Fibroblast of skin of scalp (primary cell): ENCODE data around the gene DLEC1.
"Not testable (repeated sequence)": the region's sequence is repeated elsewhere in the genome, so short reads cannot be mapped to it uniquely, and the experiment has no call there.

Experiments used
- DNase-seq: peaks from one replicate; pipeline ENCODE4 v3.0.0-alpha.2; 2013

Gene DLEC1

DNA sequence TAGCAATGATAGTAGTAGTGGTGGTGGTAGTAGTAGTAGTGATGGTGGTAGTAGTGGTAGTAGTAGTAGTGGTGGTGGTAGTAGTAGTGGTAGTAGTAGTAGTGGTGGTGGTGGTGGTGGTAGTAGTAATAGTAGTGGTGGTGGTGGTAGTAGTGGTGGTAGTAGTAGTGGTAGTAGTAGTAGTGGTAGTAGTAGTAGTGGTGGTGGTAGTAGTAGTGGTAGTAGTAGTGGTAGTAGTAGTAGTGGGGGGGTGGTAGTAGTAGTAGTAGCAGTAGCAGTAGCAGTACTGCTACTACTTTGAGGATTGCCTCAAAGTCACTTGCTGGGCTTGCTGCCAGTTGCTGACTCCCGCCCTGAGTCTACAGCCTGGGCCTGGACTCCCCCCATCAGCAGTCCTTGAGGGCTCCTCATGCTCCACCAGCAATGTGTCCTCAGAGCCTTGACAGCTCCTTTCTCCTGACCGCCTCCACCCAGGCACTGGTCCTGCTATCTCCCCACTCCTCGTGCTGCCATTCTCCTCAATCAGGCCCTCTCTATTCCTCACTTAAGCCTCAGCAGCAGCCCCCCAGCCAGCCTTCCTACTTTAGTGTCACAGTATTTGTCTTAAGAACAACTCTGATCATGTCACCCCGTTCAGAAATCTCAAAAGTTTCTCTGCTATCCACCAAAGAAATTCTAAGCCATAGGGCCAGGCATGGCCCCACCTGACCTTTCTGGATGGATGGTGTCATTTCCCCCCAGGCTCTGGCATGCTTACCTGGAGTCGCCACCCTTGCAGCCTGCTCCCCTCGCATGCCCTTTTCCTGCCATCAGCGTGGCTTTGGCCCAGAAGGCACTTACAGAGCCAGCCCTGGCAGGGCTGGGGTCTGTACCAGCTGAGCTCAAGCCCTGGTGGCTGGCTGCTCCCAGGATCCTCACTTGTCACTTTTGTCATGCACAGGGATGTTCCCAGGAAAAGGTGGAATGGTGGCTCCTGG is 45.6 kb downstream of the DLEC1 start:
- DNase-seq, result peak; percentile 42

DNA sequence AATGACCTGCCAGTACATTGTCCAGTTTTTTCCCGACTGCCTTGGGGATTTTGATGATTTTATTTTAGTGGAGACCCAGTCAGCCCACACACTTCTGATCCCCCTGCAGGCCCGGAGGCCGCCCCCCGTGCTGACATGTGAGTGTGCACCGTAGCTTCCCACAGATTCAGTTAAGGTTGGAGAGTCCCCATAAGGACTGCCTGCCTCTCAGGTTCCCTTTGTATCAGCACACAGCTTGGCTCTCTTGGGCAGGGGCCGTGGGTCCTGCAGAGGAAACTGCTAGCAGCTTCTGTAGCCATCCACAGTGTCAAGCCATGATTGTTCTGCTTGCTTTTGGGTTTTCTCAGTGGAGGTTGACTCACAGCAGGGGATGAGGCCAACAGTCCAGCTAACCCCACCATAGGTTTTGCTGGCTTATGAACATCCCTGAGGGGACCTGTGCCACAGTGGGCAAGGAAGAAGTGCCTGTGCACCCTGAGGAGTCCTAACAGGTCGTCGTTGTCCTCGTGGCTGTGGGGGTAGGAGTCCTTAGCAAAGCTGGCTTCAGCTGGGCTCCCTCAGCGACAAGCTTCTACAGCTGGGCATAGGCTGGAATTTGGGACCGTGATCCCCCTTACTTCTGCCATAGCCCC is 46.4 kb downstream of the DLEC1 start:
- DNase-seq, result no peak

DNA sequence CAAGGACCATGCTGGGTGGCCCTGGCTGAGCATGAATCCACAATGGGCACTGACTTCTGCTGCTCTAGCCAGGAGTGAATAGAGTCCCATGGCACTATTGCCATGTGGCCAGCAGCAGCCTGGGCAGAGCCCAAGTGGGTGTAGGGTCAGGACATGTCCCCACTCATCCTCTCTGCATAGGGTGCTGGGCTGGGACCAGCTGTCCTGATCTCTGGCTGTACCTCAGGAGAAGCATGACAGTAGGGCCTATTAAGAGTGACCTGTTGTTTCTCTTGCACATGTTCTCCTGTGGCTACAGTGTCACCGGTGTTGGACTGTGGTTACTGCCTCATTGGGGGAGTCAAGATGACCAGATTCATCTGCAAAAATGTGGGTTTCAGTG is 46.9 kb downstream of the DLEC1 start:
- no peak for DNase-seq

DNA sequence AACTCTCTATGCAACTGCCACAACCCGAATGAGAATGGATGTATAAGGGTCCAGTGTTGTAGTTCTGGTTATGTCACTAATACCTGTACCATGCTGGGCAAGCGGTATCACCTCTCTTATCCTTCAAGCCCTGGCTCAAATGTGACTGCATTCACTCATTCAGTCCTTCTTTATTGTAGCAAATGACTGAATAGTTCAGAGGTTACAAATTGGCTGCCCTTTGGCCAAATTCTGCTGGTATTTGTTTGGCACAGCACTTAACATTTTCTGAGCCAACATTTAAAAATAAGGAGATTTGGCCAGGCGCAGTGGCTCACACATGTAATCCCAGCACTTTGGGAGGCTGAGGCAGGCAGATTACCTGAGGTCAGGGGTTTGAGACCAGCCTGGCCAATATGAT is 47.5 kb downstream of the DLEC1 start:
- DNase-seq, result no peak

DNA sequence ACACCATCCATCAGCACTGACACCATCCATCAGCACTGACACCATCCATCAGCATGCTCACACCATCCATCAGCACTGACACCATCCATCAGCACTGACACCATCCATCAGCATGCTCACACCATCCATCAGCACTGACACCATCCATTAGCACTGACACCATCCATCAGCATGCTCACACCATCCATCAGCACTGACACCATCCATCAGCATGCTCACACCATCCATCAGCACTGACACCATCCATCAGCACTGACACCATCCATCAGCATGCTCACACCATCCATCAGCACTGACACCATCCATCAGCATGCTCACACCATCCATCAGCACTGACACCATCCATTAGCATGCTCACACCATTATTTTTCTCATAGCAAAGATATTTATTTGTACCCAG is 48.3 kb downstream of the DLEC1 start:
- DNase-seq, result not testable (repeated sequence)

DNA sequence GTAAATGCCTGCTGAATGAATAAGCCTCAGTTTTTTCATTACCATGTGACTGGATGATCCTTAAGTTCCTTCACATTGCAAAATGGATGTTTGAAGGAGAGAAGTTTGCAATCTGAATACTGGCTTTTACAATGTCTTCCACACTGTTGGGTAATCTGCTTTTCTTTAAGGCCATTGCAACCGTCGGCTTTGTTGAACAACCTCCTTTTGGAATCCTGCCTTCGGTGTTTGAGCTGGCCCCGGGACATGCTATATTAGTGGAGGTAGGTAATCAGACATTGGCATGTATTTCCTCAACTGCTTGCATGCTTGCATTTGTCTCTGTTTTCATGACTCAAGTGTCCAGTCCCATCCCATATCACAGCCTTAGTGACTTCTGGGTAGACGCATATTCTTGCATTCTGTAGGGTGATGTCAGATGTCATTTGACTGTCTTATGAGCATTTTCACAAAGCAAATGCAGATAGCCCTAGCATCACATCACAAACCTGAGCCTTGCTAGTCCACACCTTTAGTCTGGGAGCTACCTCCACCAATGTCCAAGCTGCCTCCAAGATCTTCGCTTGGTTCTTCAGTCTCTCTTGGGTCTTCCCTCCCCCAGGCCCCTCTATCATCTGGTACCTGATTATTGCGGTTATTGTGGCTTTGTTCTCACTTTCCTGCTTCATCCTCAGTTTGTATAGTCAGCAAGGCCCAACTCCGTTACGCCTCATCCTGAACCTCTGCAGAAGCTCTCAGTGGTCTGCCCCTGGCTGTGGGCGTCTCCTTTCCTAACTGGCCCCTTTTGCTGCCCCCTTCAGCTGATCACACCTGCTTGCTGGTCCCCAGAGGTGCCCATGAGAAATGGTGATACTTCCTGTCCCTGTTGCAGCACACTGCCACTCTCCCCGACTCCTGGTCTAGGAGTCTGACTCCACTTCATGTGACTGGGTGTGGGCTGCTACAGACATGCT is 49.4 kb downstream of the DLEC1 start:
- DNase-seq, result no peak

DNA sequence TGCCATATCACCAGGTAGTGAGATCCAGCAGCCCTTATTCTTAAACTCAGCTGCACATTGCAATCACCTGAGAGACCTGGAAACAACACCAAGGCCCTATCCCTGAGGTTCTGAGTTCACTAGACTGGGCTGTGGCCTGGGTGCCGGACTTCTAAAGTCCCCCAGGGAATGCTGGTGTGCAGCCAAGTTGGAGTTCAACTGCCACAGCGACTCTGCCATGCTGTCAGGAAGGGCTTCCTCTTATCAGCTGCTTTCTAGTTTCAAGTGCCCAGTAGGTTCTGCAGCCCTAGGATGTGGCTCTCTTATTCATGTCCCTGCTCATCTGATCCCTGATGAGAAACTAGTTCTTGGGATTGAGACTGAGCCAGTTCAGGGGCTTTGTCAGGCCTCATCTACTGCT is 50.2 kb downstream of the DLEC1 start:
- DNase-seq, result no peak

DNA sequence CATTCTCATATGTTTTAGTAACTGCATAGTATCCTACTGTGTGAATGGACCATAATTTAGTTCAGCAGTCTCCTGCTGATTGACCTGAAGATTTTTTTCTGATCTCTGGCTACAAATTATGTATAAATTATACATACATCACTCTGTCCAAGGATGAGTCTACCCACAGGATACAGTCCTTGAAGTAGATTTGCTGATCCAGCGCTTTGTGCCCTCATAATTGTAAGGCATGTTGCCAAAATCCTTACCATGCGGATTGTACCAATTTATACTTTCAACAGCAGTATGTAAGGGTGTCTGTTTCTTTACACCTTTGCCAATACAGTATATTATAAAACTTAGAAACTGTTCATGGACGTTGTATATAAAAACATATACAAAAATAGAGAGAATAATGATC is 51.4 kb downstream of the DLEC1 start:
- no peak for DNase-seq

DNA sequence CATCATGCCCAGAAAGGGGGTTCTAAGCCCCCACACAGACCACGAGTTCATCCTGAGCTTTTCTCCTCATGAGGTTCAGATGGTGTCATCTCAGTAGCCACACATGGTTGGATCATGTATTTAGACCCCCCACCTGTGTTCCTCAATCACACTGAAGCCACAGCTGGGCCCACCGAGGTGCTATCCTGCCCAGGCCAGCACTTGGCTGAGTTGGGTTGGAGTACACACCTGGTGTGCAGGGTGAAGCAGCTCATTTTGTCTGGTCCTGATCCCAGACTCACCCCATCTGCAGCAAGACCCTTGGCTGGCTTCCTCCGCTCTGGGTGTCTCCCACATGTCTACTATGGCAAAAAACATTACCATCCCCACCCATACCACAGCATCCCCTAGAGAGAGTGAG is 56.0 kb downstream of the DLEC1 start:
- DNase-seq, result no peak

DNA sequence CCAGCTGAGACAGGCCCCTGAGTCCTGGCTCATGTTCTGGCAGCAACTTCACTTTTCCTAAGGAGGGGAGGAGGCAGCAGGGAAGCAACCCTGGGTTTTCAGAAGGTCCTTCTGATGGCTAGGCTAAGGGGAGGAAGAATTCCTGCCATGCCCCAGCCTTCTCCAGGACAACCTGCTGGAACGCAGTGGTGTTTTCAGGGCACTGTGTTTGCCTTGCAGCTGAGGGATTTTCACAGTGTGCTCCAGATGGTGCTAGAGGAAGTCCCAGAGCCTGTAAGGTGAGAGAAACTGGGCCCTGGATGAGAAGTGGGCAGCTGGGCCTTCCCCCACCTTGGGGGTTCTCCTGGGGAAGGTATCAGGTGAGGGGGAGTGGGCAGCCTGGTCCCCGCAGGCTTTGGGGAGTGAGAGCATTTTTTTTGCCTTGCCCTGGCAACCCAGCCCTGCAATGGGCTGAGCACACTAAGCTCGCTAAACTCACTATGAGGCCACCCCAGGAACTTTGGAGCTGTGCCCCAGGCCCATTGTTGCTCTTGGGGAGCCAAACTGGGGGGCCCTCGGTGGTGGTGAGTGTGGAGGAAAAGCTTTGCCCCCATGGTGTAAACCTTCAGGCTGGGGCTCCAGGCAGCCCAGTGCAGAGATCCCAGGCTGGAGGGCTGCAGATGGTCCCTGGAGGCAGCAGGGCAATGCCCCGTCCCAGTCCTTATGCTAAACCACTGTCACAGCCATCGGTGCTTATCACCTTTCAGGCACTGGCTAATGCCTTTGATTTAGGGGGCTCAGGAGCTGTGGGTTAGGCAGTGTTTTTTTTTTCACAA is 56.9 kb downstream of the DLEC1 start:
- no peak for DNase-seq

DNA sequence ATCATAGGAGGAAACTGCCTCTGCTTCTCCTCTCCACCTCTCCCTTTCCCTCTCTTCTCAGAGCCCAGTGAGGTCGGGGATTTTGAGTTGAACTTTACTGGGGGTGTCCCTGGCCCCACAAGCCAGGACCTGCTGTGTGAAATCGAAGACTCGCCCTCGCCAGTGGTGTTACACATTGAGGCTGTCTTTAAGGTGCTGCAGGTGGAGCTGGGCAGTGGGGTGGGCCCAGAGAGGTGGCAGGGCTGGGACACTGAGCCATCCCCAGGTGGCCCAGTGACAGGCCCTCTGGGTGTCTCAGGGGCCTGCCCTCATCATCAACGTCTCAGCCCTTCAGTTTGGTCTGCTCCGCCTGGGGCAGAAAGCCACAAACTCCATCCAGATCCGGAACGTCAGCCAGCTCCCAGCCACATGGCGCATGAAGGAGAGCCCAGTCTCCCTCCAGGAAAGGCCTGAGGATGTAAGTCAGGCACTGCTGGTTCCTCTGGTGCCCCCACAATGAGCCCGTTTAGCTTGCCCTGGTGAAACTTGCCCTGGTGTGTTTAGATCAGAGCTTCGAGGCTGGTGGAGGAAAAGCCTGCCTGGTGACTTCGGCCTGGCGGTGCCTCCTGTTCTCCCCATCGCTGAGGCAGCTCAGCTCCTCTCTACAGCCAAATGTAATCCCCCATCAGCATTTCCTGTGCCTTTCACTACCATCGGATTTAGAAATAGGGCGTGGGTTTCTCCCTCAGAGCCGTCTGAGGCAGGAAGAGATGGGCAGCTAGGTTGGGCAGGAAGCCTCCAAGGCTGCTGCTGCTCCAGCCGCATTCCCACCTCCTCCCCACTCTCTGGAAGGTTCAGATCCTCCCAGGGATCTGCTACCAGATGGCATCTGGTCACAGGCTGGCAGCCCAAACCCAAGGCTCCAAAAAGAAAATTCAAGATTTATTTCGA is 58.7 kb downstream of the DLEC1 start:
- DNase-seq, result no peak

DNA sequence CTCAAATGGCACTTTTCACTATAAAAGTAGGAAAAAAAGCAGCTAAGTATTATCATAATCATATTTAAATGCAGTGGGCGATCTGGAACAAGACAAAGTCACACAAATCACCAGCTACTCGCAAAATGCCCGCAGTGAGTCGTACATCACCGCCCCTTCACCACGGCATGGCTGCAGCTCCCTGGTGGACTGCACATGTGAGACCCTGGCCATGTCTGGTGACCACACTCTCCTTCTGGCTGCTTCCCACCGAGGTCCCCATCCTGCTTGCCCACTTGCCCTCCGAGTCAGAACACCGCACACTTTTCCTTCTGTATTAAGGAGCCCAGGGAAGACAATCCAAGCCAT is 59.3 kb downstream of the DLEC1 start:
- no peak for DNase-seq

DNA sequence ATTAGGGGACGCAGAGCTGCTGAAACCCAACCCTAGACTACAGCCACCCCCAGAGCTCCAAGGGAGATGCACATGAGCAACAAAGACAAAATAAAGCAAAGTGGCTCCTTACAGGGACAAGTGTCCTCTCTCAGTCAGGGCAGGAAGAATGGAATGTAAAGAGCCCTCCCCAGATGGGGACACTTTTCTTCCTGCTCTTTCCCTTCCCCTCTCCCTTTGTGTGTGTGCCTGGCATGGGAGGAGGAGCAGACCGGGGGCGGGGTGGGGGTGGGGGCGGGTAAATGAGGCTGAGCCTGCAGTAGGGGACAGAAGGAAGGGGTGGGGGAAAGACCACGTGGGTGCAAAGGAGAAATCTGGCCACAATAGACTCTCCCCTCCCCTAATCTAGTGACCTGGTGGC is 60.5 kb downstream of the DLEC1 start:
- no peak for DNase-seq

DNA sequence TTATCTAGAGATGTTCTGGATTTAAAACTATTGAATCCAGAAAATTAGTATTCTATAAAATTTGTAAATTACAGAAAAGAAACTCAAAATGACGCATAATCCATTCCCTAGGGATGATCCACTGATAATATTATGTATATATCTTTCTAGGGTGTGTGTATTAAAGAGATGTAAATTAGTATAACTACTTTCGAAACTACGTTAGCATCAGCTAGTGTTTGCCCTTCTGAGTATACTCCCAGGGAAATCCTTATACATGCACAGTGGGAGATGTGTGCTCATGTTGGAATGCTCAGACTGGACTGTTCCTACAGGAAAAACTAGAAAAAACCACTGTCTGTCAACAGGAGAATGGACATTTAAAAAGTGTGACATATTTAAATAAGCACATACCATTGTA is 61.5 kb downstream of the DLEC1 start:
- DNase-seq, result no peak

DNA sequence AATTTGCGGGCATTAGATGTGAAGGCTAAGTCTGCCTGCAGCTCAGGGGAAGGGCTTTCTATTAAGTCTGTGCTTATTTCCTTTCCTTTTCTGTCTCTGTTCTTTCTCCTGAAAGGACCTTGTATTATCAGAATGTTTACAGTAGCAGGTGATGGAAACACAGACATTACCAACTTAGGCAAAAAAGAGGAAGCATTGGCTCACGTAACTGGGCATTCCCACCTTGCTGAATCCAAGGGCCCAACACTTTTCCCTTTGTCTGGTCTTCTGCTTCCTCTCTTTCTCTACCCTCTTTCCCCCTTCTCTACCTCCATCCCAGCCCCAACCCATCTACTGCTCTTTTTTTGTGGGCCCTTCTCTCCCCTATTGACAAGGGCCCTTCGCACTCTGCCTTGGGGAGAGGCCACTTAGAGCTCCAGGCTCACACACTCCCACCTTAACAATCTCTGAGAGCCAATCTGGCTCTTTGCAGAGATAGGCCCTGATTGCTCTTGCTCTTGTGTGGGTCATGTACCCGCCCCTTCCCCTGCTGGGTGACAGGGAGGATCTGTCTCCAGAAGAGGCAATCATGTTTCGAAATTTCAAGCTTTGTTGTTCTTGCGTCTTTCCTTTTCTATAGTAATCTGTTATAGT is 62.9 kb downstream of the DLEC1 start:
- DNase-seq, result no peak

DNA sequence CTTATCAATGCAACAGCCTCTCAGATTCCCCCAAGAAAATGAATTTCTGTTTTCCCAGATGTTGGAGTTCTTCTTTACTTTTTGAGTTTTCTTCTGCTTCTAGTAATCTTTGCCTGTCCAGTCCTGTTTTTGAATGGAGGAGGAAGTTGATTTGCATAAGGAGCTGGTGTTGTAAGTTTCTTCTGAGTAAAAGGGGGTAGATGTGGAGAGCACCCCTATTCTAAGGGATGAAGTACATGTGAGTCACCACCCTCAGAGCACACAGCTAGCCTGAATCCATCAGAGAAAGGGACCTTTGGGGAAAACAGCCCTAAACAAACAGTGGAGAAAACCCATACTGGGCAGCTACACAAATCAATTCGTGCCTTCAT is 63.4 kb downstream of the DLEC1 start:
- DNase-seq, result no peak

DNA sequence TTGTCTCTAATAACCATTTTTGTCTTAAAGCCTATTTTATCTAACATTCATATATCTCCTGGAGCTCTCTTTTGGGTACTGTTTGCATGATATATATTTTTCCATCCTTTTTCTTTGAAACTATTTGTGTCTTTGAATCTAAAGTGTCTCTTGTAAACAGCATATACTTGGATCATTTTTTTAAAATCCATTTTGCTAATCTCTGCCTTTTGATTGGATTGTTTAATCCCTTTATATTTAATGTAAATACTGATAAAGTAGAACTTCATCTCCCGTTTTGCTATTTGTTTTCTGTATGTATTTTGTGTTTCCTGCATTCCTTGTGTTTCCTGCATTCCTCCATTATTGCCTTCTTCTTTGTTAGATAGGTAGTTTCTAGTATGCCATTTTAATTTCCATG is 66.5 kb downstream of the DLEC1 start:
- no peak for DNase-seq

DNA sequence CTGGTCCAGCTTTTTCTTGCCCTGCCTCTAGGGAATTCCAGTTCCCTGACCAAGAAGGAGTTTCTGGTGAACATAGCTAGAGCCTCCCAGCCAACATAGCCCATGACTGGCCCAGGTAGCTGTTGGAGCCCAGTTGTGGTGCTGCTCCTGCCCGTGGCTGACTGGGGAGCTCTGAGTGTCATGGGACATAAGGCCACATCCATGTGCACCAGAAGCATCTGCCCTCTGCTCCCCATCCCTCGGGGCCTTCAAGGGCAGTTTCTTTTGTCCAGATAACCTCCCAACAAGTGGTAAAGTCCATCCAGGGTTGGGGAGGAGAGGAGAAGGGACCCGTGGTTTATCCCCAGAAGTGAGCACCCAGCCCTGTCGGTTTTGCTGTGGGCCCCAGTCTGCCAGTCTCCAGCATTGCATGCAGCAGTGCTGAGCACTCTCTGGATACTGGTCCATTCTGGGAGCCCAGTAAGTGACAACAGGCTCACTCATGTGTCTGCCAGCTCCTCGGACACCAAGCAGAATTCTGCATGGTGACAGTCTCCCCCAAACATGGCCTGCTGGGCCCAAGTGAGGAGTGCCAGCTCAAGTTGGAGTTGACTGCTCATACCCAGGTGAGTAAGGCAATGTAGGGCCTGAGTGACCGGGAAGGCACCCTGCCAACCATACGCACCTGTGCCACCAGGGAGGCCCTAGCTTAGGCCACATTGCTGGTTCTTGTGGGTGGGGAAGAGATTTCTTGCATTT is 69.1 kb downstream of the DLEC1 start:
- no peak for DNase-seq

DNA sequence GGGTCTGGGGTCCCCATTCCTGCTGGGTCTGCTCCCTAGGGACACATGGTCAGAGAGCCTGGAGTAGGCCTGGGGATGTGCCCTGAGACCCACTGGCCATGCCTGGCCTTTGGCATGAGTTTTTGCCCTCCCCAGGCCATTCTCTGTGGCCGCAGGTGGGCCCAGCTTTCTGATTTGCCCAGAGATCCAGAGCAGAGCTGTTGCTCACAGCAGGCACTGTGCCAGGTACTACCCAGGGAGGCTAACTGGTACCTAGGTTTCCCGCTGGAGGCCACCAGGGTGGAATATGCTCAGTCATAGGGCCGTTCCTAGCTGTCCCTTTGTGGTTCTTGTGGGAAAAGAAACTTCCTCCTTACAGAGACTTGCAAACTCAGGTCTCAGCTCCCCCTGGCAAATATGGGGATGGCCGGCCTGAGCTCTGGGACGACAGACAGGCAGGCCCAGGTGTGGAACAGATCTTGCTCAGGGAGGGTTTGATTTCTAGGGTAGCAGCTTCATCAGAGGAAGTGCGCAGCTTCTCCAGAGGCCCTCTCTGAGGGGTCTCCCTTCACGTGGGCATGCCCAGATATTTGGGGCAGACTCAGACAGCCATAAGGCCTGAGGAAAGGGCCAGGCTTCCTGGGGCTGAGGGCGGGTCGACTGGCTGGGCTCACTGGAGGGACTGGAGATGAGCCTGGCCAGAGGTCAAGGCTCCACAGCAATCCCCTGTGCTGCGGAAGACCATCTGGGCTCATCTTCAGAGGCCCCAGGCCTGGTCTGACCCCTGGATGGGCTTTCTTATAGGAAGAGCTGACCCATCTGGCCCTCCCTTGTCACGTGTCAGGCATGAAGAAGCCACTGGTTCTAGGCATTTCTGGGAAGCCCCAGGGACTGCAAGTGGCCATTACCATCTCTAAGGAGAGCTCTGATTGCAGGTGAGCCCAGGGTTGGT is 69.9 kb downstream of the DLEC1 start:
- DNase-seq, result no peak
